Stimulated activated CD8-positive, alpha-beta memory T cell treated with anti-CD3 and anti-CD28 coated beads, Interleukin-12 subunit alpha, Interleukin-12 subunit beta, amount 100 ng/mL, for 1 hour (primary cell): ENCODE measurements around the gene KLHL3.

Source experiments
- DNase-seq: peaks from one replicate; pipeline ENCODE4 v3.0.0-alpha.2; 2020; ENCODE audit warnings: low read depth

Gene KLHL3

DNA sequence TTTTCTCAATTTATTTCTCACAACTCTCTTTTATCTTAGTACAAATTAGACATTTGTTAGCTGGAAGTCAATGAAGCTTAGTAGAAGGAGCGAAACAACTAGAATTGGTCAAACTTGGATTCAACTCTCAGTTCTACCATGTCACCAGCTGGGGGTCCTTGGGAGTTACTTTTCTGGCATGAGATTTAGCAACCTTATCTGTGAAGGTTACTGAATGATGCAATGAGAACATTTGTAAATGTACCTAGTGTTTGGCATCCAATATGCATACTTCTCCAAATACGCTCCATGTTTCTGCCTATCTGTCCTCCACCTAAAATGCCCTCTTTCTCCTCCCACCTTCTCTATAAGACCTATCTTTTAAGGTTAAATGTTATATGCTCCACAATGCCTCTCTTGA lies 12.0 kb upstream of the KLHL3 start:
- DNase-seq: no peak

GRCh38 chr5:137743031-137743640 lies 7.2 kb upstream of the KLHL3 start:
- DNase-seq: peak; percentile 48

DNA sequence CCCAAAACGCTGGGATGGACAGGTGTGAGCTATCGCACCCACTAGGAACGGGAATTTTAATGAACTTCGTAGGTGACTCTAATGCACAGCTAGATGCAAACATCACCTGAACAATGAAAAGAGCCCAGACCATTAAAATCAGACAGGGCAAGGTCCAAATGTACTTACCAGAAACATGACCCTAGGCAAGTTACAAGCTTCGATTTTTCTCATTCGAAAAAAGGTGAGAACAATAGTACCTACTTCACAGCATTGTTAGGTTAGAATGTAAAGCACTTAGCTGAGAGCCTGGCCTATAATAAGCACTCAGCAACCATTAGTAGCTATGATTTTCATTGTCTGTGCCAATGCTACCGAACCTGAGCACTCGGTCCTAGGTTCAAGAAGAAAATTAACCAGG lies 5.8 kb upstream of the KLHL3 start:
- no peak for DNase-seq

- no peak for DNase-seq
Observed at GRCh38 chr5:137739737-137740136, 3.8 kb upstream of the KLHL3 start.

GRCh38 chr5:137738947-137739346 lies 3.1 kb upstream of the KLHL3 start:
- DNase-seq: no peak

DNA sequence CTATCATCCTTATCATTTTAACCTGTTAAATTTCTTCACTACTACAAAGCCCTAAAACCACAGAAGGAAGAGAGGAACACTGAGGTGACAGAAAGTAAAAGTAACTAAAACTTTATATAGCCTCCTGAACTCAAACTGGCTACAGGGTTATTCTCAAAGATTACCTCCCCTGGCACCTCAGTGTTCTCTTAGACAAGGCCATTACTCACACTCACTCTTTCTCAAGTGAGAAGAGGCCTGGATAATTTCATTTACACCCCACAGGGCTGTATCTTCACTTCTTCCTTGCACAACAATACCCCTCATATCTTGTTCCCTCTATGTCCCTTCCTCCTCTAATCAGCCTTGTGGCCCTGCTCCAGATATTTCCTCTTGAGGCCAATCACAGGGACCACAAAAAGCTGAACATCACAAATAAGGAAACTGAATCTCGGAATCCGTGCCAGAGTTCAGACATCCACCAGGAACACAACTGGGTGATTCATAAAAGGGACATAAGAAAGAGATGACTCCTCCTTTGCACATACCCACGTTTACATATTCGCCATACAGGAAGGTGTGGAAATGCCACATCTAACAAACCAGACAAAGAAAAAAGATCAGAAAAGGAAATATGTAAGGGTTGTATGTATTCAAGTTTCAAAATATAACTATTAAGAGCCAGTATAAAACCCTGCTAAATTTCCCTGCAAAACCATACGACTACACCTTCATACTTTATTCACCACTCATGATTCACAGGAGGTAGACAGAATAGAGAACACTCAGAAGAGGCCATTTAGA lies 1.7 kb upstream of the KLHL3 start:
- DNase-seq: no peak

GRCh38 chr5:137736496-137736895 lies 607 bp upstream of the KLHL3 start:
- DNase-seq: no peak

DNA sequence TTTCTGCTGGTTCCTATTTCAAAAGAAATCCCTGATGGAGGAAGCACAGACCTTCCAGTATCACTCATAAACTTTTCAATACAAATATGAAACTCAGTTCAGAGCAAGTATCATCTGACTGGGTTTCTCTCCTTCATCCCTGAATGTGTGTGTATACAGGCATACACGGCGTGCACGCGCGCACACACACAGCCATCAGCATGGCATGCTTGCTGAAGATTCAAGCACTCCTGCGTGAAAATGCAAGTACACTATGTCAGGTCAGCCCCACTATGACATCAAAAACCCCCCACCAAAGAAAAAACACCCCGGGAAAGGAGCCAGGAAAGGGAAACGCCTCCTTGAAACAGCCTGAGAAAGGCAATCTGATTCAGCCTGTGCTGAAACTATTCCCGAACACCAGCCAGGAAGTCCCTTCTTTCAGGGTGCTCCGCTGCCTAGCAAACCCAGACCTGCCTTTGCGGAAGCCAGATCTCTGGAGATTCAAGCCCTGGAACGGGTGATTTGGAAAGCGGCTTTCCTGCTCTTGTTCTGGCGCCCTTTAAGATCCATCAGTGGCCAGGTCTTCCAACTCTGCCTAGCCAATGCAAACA lies 831 bp downstream of the KLHL3 start:
- no peak for DNase-seq

GRCh38 chr5:137734331-137734730 lies 1.6 kb downstream of the KLHL3 start:
- DNase-seq: no peak

DNA sequence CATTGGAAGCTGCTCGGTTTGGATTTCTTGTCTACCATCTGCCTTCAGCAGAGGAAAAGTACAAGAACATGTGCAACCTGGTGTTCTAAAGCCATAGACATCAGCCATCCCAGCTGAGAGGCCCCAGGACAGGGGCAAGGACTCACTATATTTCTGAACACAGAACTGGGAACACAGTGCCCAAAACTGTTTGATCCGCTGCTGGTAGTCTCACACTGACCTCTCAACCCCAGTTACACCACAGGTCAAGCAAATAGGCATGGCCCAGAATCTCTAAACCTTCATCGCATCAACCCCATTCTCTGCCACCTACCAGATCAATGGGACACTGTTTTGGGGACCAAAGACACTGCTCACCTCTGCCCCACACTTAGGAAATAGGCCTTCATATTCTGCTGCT lies 2.0 kb downstream of the KLHL3 start:
- no peak for DNase-seq

DNA sequence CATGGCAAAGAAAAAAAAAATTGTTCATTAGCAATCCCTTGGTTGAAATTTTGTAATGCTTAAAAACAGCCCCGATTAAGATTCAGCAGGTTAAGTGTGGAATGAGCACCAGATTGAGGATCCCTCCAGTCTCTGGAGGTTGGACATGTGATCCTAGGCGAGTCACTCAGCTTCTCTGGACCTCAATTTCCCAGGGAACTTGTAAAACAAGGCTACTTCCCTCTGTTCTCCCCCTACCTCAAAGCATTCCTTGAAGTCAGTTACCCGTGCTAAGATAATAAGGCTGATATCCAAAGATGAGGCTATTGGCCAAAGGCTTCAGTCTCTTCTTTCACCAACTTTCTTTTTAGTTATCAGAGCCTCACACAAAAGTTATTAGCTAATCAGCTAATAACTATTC lies 2.9 kb downstream of the KLHL3 start:
- DNase-seq: no peak

DNA sequence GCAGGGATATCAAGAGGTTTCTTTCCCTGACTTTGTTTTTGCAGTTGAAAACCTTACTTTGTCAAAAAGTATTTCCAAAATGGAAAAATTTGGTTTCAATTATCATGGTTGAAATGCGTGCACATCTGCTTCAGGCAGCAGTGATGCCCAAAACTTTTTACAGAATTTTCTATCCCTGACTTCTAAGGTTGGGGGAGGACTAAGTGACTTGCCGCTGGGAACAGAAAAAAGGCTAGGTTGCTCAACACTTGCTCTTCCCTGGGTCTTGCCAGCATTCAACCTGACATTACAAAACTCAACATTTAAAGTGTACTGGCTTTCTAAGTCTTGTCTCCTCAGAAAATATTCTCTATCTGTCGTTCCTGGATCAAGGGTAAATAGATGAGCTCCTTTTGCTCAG lies 4.7 kb downstream of the KLHL3 start:
- DNase-seq: no peak

GRCh38 chr5:137730336-137730735 lies 5.6 kb downstream of the KLHL3 start:
- DNase-seq: no peak

DNA sequence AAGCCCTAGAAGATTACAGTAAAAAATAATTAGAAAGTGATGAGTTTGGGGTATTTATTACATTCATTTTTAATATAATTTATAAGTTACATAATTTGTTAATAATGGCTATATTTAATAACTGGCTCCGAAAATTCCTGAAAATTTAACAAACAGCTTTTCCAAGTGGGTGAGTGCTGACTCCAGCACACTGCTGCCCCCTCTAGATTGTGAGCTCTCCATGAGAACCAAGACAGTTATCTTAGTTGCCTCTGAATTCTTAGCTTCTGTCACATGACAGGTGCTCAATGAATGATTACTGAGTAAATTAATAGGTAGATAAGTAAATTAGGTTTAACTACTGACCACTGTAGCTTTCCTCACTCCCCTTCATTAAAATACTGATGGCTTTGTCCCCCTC lies 7.8 kb downstream of the KLHL3 start:
- no peak for DNase-seq

DNA sequence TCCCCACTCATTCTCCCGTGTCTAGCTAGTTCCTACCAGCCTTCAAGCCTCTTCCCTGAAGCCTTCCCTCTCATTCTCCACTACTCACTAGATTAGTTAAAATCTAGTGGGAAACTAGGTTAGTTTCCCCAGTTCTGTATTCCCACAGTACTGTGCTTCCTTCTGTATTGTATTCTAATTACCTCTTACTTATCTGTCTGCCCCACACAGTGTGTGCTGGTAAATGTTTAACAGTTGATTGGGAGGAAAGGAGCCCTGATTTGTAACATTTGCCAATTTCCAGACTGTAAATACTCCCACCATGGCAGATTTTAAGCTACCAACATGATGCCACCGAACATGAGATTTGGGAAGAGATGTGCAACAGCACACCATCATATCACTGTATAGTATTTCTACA lies 8.3 kb downstream of the KLHL3 start:
- no peak for DNase-seq

DNA sequence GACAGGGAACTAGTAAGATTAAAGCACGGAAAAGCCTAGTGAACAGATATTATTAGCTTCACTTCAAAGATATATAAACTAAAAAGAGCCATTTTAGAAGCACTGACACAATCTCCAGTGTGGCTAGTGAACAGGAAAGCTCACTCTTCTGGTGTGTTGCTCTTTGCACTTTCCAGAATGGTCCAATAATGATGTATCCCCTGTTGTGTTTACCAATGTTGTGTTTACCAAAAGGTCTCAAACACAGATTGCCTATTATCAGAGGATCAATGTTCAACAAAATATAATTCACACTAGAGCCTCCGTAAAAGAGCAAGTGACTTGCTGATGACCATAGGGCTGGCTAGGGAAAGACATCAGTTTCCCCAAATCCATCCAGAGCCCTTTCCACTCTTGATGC lies 11.6 kb downstream of the KLHL3 start:
- DNase-seq: no peak

DNA sequence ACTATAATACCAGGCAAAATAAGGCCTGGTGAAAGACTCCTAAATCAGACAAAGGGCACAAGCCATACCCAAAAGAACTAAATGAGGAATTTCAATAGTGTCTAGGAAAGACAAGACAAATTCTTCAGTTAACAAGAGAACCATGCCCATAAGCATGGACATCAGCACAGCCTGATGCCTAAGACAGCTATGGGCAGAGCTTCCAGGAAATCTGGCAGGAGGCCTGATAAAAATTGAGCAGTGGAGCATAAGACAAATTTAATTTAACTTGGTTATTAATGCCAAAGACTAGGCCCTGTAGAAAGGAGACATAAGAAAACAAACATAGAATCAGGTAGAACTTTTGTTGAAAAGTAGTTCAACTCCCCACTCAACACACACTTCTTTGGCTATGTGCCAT lies 17.3 kb downstream of the KLHL3 start:
- no peak for DNase-seq

GRCh38 chr5:137716337-137716736 lies 19.6 kb downstream of the KLHL3 start:
- no peak for DNase-seq

DNA sequence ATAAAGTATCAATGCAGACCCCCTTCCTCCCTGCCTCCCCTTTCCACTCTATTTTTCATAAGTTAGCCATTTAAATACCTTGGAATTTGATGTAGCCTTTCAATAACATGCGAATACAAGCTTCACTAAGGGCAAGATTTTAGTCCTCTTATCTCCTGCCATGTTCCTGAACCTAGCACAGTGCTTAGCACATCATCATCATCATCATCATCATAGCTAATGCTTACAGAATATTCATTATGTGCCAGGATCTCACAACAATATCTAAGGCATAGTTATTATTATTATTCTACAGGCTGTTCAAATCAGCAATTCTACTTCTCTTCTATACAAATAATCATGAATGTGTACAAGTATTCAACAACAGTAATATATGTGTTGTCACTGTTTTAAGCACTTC lies 20.4 kb downstream of the KLHL3 start:
- no peak for DNase-seq

- DNase-seq: no peak
Observed at GRCh38 chr5:137714946-137715345, 20.9 kb downstream of the KLHL3 start.

DNA sequence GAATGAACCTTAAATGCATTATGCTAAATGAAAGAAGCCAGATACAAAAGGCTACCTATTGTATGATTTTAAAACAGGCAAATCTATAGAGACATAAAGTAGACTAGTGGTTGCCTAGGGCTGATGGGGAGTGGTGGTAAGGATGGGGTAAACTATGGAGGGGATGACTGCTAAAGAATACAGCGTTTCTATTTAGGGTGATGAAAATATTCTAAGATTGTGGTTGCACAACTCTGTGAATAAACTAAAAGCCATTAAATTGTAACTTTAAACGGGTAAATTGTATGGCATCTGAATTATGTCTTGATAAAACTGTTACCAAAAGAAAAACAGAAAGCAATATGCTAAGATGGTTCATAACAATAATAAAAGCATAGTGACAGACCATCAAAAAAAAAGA lies 21.4 kb downstream of the KLHL3 start:
- DNase-seq: no peak

GRCh38 chr5:137712139-137712667 lies 23.7 kb downstream of the KLHL3 start:
- no peak for DNase-seq

DNA sequence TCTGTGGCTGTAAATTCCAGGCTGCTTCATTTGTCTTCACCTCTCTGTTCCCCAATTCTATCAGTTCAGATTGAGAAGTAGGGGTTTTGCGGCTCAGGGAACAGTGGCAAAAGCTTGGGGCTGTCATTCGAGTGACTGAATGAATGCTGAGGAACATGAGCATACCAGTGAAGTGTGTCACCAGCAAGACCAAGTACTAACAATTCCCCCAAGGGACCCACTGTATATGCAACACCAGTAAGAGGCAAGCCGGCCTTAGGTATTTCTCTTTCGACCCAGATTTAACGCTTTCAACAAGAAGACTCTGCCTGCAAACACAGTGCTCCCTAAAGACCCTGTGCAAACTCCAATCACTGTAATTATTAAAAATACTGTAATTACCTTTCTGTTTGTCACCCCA lies 25.8 kb downstream of the KLHL3 start:
- DNase-seq: no peak
